ENCODE results near the gene LRRC37B. TPM values are rescaled to one million over a fixed set of nuclear protein-coding genes. Genes with fewer than 3 reads are reported as not detected.
"Not testable (repeated sequence)": the region's sequence is repeated elsewhere in the genome, so short reads cannot be mapped to it uniquely, and the experiment has no call there.

LRRC37B gene
- total RNA-seq, 2 donors from 2014 or later, result 22.7 to 28.7 TPM

GRCh38 chr17:32041306-32041875, 34.2 kb downstream of the LRRC37B start:
- H3K9ac ChIP-seq (ENCODE audit: extremely low read depth, low read length, poor library complexity, severe bottlenecking); H3K27ac Mint-ChIP-seq; H3K4me1 ChIP-seq (ENCODE audit: control insufficient read depth, insufficient read depth, low read length); H3K27me3 Mint-ChIP-seq (ENCODE audit: insufficient read depth); H3K9me3 Mint-ChIP-seq; H3K4me3 ChIP-seq (ENCODE audit: low read length); H3K4me3 Mint-ChIP-seq; H3K9me3 ChIP-seq (ENCODE audit: control insufficient read depth, low read length); H3K4me1 Mint-ChIP-seq; H3K27ac ChIP-seq (ENCODE audit: low read depth, low read length); H3K27me3 ChIP-seq (ENCODE audit: control insufficient read depth, insufficient read depth, low read length, poor library complexity, severe bottlenecking): not testable (repeated sequence)
- peak; percentile 32 for DNase-seq
- peaks cover 27% of the 10 kb centered on the region for H3K36me3 Mint-ChIP-seq (ENCODE audit: low read depth)
- H3K36me3 ChIP-seq (ENCODE audit: control insufficient read depth, insufficient read depth, low read length), result peaks cover 17% of the 10 kb centered on the region
- 90 to 96% methylated on average over 6 to 19 of the region's 19 CpGs for WGBS, 2 experiments (ENCODE audit: insufficient coverage in 1 of 2, insufficient read length in 1 of 2)

GRCh38 chr17:32042266-32042665, 35.1 kb downstream of the LRRC37B start:
- H3K36me3 ChIP-seq (ENCODE audit: control insufficient read depth, insufficient read depth, low read length), result peaks cover 11% of the 10 kb centered on the region
- H3K9ac ChIP-seq (ENCODE audit: extremely low read depth, low read length, poor library complexity, severe bottlenecking); H3K4me1 ChIP-seq (ENCODE audit: control insufficient read depth, insufficient read depth, low read length); H3K27ac ChIP-seq (ENCODE audit: low read depth, low read length); H3K27me3 ChIP-seq (ENCODE audit: control insufficient read depth, insufficient read depth, low read length, poor library complexity, severe bottlenecking); H3K9me3 Mint-ChIP-seq; H3K4me1 Mint-ChIP-seq; H3K4me3 Mint-ChIP-seq; DNase-seq; H3K4me3 ChIP-seq (ENCODE audit: low read length); H3K27ac Mint-ChIP-seq; H3K9me3 ChIP-seq (ENCODE audit: control insufficient read depth, low read length); H3K27me3 Mint-ChIP-seq (ENCODE audit: insufficient read depth): not testable (repeated sequence)
- H3K36me3 Mint-ChIP-seq (ENCODE audit: low read depth), result peaks cover 20% of the 10 kb centered on the region
- 93% methylated on average over 6 of the region's 11 CpGs; no CpG with 5 or more reads in 1 of the 2 experiments for WGBS, 2 experiments (ENCODE audit: insufficient coverage in 1 of 2, insufficient read length in 1 of 2)

DNA sequence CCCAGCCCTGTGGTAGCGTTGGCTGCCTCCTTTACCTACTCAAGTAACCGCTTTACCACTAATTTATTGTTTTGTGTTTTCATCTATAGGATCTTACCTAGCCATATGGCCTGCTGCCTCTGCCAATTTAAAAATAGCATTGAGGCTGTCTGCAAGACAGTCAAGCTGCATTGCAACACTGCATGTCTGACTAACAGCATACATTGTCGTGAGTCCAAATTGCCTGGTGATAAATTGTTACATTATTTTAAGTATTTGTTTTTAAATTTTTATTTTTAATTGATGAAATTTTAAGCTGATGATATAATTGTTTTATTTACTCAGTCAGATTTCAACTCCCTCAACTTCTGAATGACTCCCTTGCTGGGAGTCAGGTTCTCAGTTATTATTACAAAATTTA, 38.4 kb downstream of the LRRC37B start:
- H3K4me3 ChIP-seq (ENCODE audit: low read length); H3K27ac ChIP-seq (ENCODE audit: low read depth, low read length); H3K4me1 Mint-ChIP-seq; H3K4me1 ChIP-seq (ENCODE audit: control insufficient read depth, insufficient read depth, low read length); H3K4me3 Mint-ChIP-seq; H3K9me3 ChIP-seq (ENCODE audit: control insufficient read depth, low read length); H3K27me3 Mint-ChIP-seq (ENCODE audit: insufficient read depth); H3K36me3 ChIP-seq (ENCODE audit: control insufficient read depth, insufficient read depth, low read length); H3K27me3 ChIP-seq (ENCODE audit: control insufficient read depth, insufficient read depth, low read length, poor library complexity, severe bottlenecking); H3K27ac Mint-ChIP-seq; H3K9me3 Mint-ChIP-seq; H3K9ac ChIP-seq (ENCODE audit: extremely low read depth, low read length, poor library complexity, severe bottlenecking); DNase-seq: not testable (repeated sequence)
- H3K36me3 Mint-ChIP-seq (ENCODE audit: low read depth), result peaks cover 17% of the 10 kb centered on the region
- 91 to 100% methylated on average over 1 to 3 of the region's 3 CpGs for WGBS, 2 experiments (ENCODE audit: insufficient coverage in 1 of 2, insufficient read length in 1 of 2)

DNA sequence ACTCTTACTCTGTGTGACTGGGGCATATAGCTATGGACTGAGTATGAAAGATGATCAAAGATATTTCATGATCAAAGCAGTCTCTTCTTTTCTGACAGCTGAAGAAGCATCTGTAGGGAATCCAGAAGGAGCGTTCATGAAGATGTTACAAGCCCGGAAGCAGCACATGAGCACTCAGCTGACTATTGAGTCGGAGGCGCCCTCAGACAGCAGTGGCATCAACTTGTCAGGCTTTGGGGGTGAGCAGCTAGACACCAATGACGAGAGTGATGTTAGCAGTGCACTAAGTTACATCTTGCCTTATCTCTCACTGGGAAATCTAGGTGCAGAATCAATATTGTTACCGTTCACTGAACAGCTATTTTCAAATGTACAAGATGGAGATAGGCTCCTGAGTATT, 40.5 kb downstream of the LRRC37B start:
- H3K27me3 Mint-ChIP-seq (ENCODE audit: insufficient read depth); H3K4me3 ChIP-seq (ENCODE audit: low read length); H3K4me3 Mint-ChIP-seq; H3K9ac ChIP-seq (ENCODE audit: extremely low read depth, low read length, poor library complexity, severe bottlenecking); DNase-seq; H3K9me3 ChIP-seq (ENCODE audit: control insufficient read depth, low read length); H3K9me3 Mint-ChIP-seq; H3K4me1 Mint-ChIP-seq; H3K4me1 ChIP-seq (ENCODE audit: control insufficient read depth, insufficient read depth, low read length); H3K27me3 ChIP-seq (ENCODE audit: control insufficient read depth, insufficient read depth, low read length, poor library complexity, severe bottlenecking); H3K36me3 ChIP-seq (ENCODE audit: control insufficient read depth, insufficient read depth, low read length); H3K27ac Mint-ChIP-seq; H3K27ac ChIP-seq (ENCODE audit: low read depth, low read length): not testable (repeated sequence)
- WGBS, 2 experiments (ENCODE audit: insufficient coverage in 1 of 2, insufficient read length in 1 of 2), result 95 to 98% methylated on average over 5 of the region's 6 CpGs
- peaks cover 20% of the 10 kb centered on the region for H3K36me3 Mint-ChIP-seq (ENCODE audit: low read depth)

- H3K27me3 ChIP-seq (ENCODE audit: control insufficient read depth, insufficient read depth, low read length, poor library complexity, severe bottlenecking); H3K4me3 Mint-ChIP-seq; H3K9me3 Mint-ChIP-seq; H3K4me1 ChIP-seq (ENCODE audit: control insufficient read depth, insufficient read depth, low read length); H3K4me1 Mint-ChIP-seq; H3K9ac ChIP-seq (ENCODE audit: extremely low read depth, low read length, poor library complexity, severe bottlenecking); H3K9me3 ChIP-seq (ENCODE audit: control insufficient read depth, low read length); H3K4me3 ChIP-seq (ENCODE audit: low read length); H3K36me3 Mint-ChIP-seq (ENCODE audit: low read depth); DNase-seq; H3K36me3 ChIP-seq (ENCODE audit: control insufficient read depth, insufficient read depth, low read length); H3K27ac ChIP-seq (ENCODE audit: low read depth, low read length); H3K27me3 Mint-ChIP-seq (ENCODE audit: insufficient read depth); H3K27ac Mint-ChIP-seq: not testable (repeated sequence)
- WGBS, 2 experiments (ENCODE audit: insufficient coverage in 1 of 2, insufficient read length in 1 of 2), result 80 to 95% methylated on average over 1 to 2 of the region's 4 CpGs
Measured at GRCh38 chr17:32054985-32055384, 47.8 kb downstream of the LRRC37B start.

DNA sequence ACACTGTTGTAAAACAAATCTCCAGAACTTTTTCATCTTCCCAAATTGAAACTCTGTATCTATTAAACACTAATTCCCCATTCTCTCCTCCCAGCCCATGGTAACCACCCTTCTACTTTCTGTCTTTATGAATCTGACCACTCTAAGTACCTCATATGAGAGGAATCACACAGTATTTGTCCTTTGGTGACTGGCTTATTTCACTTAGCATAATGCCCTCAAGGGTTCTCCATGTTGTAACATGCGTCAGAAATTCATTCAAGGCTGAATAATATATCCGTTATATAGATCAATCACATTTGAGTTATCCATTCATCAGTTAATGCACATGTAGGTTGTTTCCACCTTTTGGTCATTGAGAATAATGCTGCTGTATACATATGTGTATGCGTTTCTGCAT, 48.2 kb downstream of the LRRC37B start:
- H3K4me1 Mint-ChIP-seq; H3K4me3 ChIP-seq (ENCODE audit: low read length); H3K9me3 ChIP-seq (ENCODE audit: control insufficient read depth, low read length); H3K36me3 ChIP-seq (ENCODE audit: control insufficient read depth, insufficient read depth, low read length); H3K27me3 Mint-ChIP-seq (ENCODE audit: insufficient read depth); H3K9me3 Mint-ChIP-seq; H3K9ac ChIP-seq (ENCODE audit: extremely low read depth, low read length, poor library complexity, severe bottlenecking); H3K27ac ChIP-seq (ENCODE audit: low read depth, low read length); H3K36me3 Mint-ChIP-seq (ENCODE audit: low read depth); H3K27ac Mint-ChIP-seq; H3K4me1 ChIP-seq (ENCODE audit: control insufficient read depth, insufficient read depth, low read length); H3K4me3 Mint-ChIP-seq; DNase-seq; H3K27me3 ChIP-seq (ENCODE audit: control insufficient read depth, insufficient read depth, low read length, poor library complexity, severe bottlenecking): not testable (repeated sequence)
- WGBS, 2 experiments (ENCODE audit: insufficient coverage in 1 of 2, insufficient read length in 1 of 2), result 92% methylated on average over 1 of the region's 3 CpGs; no CpG with 5 or more reads in 1 of the 2 experiments

- WGBS, 2 experiments (ENCODE audit: insufficient coverage in 1 of 2, insufficient read length in 1 of 2), result 93 to 95% methylated on average over 3 to 6 of the region's 10 CpGs
- H3K4me1 ChIP-seq (ENCODE audit: control insufficient read depth, insufficient read depth, low read length); H3K4me3 Mint-ChIP-seq; DNase-seq; H3K36me3 ChIP-seq (ENCODE audit: control insufficient read depth, insufficient read depth, low read length); H3K4me3 ChIP-seq (ENCODE audit: low read length); H3K9ac ChIP-seq (ENCODE audit: extremely low read depth, low read length, poor library complexity, severe bottlenecking); H3K27me3 Mint-ChIP-seq (ENCODE audit: insufficient read depth); H3K27ac Mint-ChIP-seq; H3K9me3 ChIP-seq (ENCODE audit: control insufficient read depth, low read length); H3K27ac ChIP-seq (ENCODE audit: low read depth, low read length); H3K9me3 Mint-ChIP-seq; H3K27me3 ChIP-seq (ENCODE audit: control insufficient read depth, insufficient read depth, low read length, poor library complexity, severe bottlenecking); H3K4me1 Mint-ChIP-seq; H3K36me3 Mint-ChIP-seq (ENCODE audit: low read depth): not testable (repeated sequence)
Measured at GRCh38 chr17:32056500-32056899, 49.3 kb downstream of the LRRC37B start.
